OCI-LY7 (cell line): Measurements from ENCODE around the gene TXNDC2.

Experiments
- EZH2phosphoT487 ChIP-seq: fragments of 200-600 bp; sonication (generic); IDR thresholded peaks from 2 replicates; pipeline ENCODE4 v1.6.1; 2018; ENCODE audit warnings: low read depth, borderline replicate concordance, mild to moderate bottlenecking, mixed run types, antibody characterized with exemption, low read length, moderate library complexity, mixed read lengths
- TF ChIP-seq, protein P1 (sequence below): fragments of 200-600 bp; sonication (generic); conservative IDR thresholded peaks from 2 replicates; pipeline ENCODE4 v1.5.1; 2014; ENCODE audit warnings: mild to moderate bottlenecking, antibody characterized with exemption, low read length, moderate library complexity, mixed read lengths

DNA sequence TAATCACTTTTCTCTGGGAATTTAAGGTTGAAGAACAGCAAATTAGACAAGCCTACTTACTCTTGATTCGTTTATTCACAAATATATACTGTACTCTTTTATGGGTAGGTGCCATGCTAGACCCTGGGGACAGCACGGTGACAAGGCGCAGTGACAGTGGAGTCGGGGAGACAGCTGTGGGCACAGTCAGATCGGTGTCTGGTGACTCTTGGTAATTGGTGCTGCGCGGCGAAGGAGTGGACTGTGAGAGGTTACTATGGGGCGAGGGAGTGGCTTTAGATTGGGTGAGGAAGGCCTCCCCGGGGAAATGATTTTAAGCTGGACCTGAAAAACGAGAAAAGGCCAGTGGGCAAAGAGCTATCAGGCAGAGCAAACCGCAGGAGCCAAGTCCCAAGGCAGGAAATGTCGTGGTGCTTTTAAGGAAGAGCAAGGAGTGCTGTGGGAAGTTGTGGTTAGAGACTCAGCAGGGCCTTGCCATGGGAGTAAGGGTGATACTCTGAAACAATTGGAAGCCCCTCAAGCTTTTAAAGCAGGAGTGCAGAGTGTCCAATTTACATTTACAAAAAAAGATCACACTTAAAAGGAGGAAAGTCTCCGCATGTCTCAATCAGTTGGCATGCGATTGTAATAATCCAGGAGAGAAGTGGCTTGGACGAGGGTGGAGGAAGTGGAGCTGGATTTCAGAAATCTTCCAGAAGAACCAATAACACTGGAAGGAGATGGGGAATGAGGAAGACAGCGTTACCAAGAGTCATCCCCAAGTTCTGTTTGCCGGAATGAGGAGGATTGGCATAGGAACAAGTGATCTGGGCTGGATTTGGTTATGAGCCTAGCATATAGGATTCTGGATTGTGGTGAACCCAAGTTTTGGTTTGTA, 36.1 kb upstream of the TXNDC2 start:
- TF ChIP-seq, protein P1, sequence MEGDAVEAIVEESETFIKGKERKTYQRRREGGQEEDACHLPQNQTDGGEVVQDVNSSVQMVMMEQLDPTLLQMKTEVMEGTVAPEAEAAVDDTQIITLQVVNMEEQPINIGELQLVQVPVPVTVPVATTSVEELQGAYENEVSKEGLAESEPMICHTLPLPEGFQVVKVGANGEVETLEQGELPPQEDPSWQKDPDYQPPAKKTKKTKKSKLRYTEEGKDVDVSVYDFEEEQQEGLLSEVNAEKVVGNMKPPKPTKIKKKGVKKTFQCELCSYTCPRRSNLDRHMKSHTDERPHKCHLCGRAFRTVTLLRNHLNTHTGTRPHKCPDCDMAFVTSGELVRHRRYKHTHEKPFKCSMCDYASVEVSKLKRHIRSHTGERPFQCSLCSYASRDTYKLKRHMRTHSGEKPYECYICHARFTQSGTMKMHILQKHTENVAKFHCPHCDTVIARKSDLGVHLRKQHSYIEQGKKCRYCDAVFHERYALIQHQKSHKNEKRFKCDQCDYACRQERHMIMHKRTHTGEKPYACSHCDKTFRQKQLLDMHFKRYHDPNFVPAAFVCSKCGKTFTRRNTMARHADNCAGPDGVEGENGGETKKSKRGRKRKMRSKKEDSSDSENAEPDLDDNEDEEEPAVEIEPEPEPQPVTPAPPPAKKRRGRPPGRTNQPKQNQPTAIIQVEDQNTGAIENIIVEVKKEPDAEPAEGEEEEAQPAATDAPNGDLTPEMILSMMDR = no peak
- TF ChIP-seq EZH2phosphoT487 = no peak
